Activated T-helper 1 cell treated with anti-CD3 and anti-CD28 coated beads, Interleukin-12 subunit alpha, Interleukin-12 subunit beta, Interleukin-2, Interleukin-4 antibody, amounts not matched to agents 30 ng/mL and 10 ng/mL and 1 ng/mL, durations not matched to agents 14 hours and 24 hours and 36 hours (primary cell): ENCODE data around the gene PAH. TPM values are rescaled to one million over a fixed set of nuclear protein-coding genes. Genes with fewer than 3 reads are reported as not detected.

ENCODE experiments used
- DNase-seq: peaks from one replicate; pipeline ENCODE4 v3.0.0; 2021; ENCODE audit warnings: low spot score
- H3K27ac Mint-ChIP-seq: one replicate; pipeline ENCODE4 v1.8.0; 2021; ENCODE audit warnings: mild to moderate bottlenecking, mixed read lengths
- H3K27me3 Mint-ChIP-seq: one replicate; pipeline ENCODE4 v1.8.0; 2022; ENCODE audit warnings: mild to moderate bottlenecking, moderate library complexity, mixed read lengths; ENCODE audit not compliant: insufficient read depth
- H3K36me3 Mint-ChIP-seq: one replicate; pipeline ENCODE4 v1.8.0; 2021; ENCODE audit warnings: low read depth, mixed read lengths
- H3K4me1 Mint-ChIP-seq: one replicate; pipeline ENCODE4 v1.8.0; 2021; ENCODE audit warnings: low read depth, mixed read lengths
- H3K4me3 Mint-ChIP-seq: one replicate; pipeline ENCODE4 v1.8.0; 2021; ENCODE audit warnings: mild to moderate bottlenecking, moderate library complexity, mixed read lengths
- H3K9me3 Mint-ChIP-seq: one replicate; pipeline ENCODE4 v1.8.0; 2021; ENCODE audit warnings: mixed read lengths
- intact Hi-C: fragments of 100-400 bp; cut with micrococcal nuclease; formaldehyde crosslinking; loops from one replicate; pipeline ENCODE4 v1.15.1; 2024
- total RNA-seq: library from RNA; stranded (reverse); gene quantifications from 2 replicates; pipeline ENCODE4 v1.2.3, GENCODE V29; 2022

PAH gene
- total RNA-seq, 1 donor from 2014 or later = not detected

DNA sequence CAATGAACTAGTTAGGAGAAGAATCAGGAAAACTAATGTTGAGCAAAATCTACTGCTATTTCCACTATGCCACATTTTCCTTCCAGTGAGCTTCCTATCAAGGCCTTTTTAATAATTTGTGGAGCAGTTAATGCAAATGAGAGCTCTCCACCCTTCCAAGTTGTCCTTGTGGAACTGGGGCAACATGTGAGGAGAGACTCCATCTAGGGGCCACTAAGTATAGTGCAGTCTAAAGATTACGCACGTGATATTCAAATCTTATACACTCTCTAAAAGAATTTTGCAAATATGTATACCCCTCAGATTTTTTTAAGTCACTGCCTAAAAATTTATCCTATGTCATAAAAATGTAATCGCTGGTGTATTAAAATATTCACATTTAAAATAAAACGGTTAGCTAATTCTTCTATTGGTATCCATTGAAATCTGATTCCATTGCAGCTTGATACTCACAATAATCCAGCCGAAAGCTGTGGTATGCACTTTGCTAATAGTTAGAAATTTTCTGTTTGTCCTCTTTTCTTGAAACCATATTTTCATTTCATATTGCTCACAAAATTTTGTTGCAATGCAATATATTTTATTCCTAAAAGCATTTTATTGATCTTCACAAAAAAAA, 100.1 kb downstream of the PAH start:
- Mint-ChIP-seq H3K27me3 (peaks cover 3% of the 10 kb centered on the region), H3K9me3 (no peaks in the 10 kb centered on the region), H3K4me1 (no peaks in the 10 kb centered on the region), H3K4me3 (no peak overlapping the region), H3K36me3 (no peaks in the 10 kb centered on the region), H3K27ac (no peak overlapping the region)
- intact Hi-C loops = loop anchor here (1.0 to 2.0 kb wide), 2 partner anchors 878 to 900 kb away; no protein-coding TSS in a partner anchor
- DNase-seq = no peak

DNA sequence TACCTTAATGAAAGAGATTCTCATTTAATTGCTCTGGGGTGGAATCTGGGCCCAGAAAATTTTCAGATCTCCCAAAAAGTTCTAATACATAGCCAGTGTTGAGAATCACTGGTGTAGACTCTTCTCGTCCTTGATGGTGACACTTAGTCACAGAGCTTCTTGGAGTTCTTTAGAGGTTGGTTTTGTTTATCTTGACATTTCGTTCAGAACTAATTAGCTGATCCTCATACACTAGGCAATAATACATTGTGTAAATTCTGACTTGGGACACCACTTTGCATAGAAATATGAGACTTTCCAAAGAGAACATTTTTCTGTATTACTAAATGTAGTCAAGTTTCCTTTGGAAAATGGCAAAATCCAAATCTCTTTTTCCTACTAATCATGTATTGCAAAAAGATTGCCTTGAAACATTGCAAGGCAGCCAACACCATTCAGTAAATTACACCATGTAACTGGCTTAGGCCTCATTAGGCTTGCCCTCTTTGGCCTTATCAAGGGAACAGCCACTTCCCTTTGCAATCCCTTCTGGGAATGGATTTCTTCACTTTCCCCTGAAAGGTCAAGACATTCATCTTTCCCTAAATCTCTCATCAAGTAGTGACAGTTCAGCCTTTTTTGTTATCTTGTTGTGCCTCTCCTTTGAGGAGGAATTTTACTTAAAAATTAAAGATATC, 102.2 kb downstream of the PAH start:
- Mint-ChIP-seq H3K4me3 (no peak overlapping the region), H3K4me1 (no peaks in the 10 kb centered on the region), H3K36me3 (no peaks in the 10 kb centered on the region), H3K27me3 (peaks cover 5% of the 10 kb centered on the region), H3K9me3 (no peaks in the 10 kb centered on the region), H3K27ac (no peak overlapping the region)
- no peak for DNase-seq
- intact Hi-C loops = no loop called here

DNA sequence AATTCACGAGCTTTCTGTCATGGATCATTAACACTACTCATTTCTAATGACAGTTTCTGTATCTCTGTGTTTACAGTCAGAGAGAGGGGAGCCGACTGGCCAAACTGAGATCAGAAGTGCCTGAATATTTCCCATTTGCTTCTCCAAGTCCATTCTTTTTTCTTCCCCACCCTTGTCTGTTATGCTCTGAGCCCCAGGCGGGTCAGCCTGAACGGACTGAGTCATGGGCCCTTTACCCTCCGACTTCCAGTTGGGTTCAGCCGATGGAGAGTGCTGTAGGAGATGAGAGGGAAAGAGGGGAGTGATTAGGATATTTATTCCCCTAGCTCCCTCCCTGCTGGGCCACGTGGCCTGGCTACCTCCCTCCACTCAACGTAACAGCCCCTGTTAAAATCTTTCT, 104.7 kb downstream of the PAH start:
- H3K36me3 Mint-ChIP-seq = no peaks in the 10 kb centered on the region
- intact Hi-C loops = no loop called here

DNA sequence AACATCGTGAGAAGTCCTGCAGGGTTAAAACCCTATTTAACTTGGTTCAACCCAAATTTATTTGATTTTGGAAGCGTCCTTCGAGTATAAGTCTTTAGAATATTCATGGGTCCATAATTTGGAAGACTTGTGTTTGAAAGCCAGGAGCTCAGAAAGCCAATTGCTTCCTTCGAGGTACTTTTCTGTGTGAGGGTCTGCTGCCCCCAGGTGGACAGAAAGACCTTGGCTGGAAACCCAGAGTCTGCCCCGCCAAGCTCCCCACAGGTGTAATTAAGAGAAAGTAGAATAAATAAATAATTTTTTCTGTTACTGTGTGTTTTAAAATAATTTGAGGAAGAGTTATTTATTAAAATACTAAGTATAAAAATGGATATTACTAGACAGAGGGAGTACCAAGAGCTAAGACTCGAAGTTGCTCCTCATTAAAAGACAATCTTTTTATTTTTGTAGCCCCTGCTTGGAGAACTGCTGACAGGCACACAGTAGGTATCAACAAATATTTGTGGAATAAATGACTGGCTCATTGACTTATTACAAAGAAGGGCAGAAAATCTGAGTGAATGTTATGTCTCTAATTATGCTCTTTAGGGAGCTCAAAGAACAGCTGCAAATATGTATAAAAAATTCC, 105.8 kb downstream of the PAH start:
- H3K36me3 Mint-ChIP-seq = no peaks in the 10 kb centered on the region
- H3K9me3 Mint-ChIP-seq = no peaks in the 10 kb centered on the region
- H3K4me1 Mint-ChIP-seq = no peaks in the 10 kb centered on the region
- no peak overlapping the region for H3K4me3 Mint-ChIP-seq
- DNase-seq = no peak
- no peak overlapping the region for H3K27ac Mint-ChIP-seq
- H3K27me3 Mint-ChIP-seq = peaks cover 5% of the 10 kb centered on the region
- intact Hi-C loops = loop anchor here (1.0 kb wide), 1 partner anchor 894 kb away; no protein-coding TSS in a partner anchor

More for the DNA sequence above, 104.7 kb downstream of the PAH start:
- H3K27ac Mint-ChIP-seq = no peak overlapping the region
- DNase-seq = no peak
- H3K27me3 Mint-ChIP-seq = peaks cover 5% of the 10 kb centered on the region
- H3K4me3 Mint-ChIP-seq = no peak overlapping the region
- H3K4me1 Mint-ChIP-seq = no peaks in the 10 kb centered on the region
- no peaks in the 10 kb centered on the region for H3K9me3 Mint-ChIP-seq

DNA sequence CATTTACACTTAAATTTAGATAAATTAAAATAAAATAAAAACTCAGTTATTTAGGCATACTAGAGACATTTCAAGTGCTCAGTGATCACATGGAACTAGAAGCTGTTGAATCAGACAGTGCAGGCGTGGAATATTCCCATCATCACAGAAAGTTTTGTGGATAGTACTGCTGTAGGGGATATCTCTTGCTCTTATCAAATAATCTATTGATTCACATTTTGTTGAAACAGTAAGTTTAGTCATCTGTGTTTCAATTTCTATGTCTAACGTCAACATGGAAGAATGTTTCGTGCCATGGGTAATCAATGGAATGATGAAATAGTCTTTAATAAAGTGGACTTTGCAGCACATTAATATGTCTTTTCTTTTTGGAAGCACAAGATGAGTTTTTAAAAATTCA, 108.6 kb downstream of the PAH start:
- DNase-seq = no peak
- no peaks in the 10 kb centered on the region for H3K4me1 Mint-ChIP-seq
- no peaks in the 10 kb centered on the region for H3K36me3 Mint-ChIP-seq
- no peak overlapping the region for H3K27ac Mint-ChIP-seq
- H3K27me3 Mint-ChIP-seq = peaks cover 5% of the 10 kb centered on the region
- no peak overlapping the region for H3K4me3 Mint-ChIP-seq
- H3K9me3 Mint-ChIP-seq = no peaks in the 10 kb centered on the region
- intact Hi-C loops = no loop called here

DNA sequence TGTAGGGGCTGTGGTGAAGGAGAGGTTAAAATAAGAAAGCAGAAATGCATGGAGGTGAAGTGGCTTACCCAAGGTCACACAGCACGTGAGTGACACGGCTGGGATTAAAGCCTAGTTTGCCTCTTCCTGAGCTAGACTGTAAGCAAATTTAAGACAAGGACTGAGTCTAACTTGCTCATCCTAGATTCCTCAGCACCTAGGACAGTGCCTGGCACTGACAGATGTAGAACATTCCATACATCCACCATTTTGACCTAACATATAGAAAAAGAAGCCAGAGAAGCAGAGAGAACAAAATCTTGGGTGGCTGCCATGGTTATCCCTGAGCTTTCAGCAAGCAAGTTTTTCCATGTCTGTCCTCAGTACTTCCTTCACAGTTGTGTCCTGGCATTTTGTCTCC, 110.5 kb downstream of the PAH start:
- no peak for DNase-seq
- no peak overlapping the region for H3K4me3 Mint-ChIP-seq
- intact Hi-C loops = no loop called here
- no peaks in the 10 kb centered on the region for H3K4me1 Mint-ChIP-seq
- H3K9me3 Mint-ChIP-seq = no peaks in the 10 kb centered on the region
- no peaks in the 10 kb centered on the region for H3K36me3 Mint-ChIP-seq
- no peaks in the 10 kb centered on the region for H3K27me3 Mint-ChIP-seq
- no peak overlapping the region for H3K27ac Mint-ChIP-seq

DNA sequence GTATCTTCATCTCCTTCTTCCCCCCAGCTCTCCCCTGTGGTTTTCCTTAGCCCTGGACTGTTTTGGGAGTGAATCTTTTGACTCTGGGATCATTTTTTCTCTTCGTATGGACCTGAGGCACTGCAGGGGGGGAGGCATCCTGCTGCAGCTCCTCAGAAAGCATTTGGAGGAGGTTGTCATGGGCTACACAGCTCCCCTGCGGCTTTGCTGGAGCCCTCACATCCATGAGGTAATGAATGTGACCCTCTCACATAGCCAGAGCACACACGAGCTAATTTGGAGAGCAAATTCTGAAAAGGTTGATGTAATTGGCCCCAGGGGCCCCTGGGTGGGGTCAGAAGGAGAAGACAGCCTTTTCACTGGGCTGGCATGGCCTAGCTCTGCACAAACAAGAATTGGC, 110.9 kb downstream of the PAH start:
- no peak for DNase-seq
- Mint-ChIP-seq H3K27ac (no peak overlapping the region), H3K9me3 (no peaks in the 10 kb centered on the region), H3K36me3 (no peaks in the 10 kb centered on the region), H3K4me3 (no peak overlapping the region), H3K27me3 (no peaks in the 10 kb centered on the region), H3K4me1 (no peaks in the 10 kb centered on the region)
- intact Hi-C loops = no loop called here

DNA sequence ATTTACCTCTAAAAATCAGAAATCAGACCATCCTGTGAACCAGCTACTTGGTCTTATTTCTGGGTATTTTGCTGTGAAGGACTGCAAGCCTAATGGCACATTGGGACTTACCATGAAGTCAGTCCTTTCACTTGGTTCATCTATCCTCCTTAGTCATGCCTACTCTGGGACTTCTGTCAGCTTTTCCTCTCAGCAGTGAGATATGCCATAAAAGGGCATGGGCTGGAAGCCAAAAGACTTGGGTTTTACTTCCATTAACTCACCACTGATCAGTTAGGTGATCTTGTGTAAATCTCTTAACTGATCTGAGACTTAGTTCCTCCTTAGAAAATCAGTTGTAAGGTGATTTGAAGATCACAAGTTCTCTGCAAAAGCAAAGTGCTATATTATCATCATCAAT, 116.5 kb downstream of the PAH start:
- no peaks in the 10 kb centered on the region for H3K36me3 Mint-ChIP-seq
- no peak overlapping the region for H3K4me3 Mint-ChIP-seq
- no peak for DNase-seq
- intact Hi-C loops = no loop called here
- H3K4me1 Mint-ChIP-seq = no peaks in the 10 kb centered on the region
- H3K9me3 Mint-ChIP-seq = no peaks in the 10 kb centered on the region
- H3K27ac Mint-ChIP-seq = no peak overlapping the region
- H3K27me3 Mint-ChIP-seq = peaks cover 2% of the 10 kb centered on the region

DNA sequence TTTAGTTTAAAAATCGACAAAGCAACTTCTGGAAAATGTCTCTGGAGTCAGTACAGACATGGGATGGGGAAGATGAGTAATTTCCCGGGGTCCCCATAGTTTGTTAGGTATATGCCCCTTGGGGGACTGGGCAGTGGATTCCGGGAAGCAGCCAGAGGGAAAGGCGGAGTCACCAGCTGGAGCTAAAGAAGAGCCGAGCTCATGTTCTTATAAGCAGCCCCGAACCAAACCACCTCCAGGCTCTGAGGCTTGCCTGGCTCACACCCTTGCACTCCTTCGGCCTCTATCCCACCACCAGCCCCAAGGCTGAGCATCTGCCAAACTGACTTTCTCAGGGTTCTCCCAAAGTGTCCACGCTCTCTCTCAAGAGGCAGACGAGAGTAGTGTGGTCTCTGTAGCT, 117.8 kb downstream of the PAH start:
- H3K27ac Mint-ChIP-seq = no peak overlapping the region
- peaks cover 2% of the 10 kb centered on the region for H3K27me3 Mint-ChIP-seq
- intact Hi-C loops = no loop called here
- no peaks in the 10 kb centered on the region for H3K4me1 Mint-ChIP-seq
- no peak for DNase-seq
- no peaks in the 10 kb centered on the region for H3K9me3 Mint-ChIP-seq
- no peak overlapping the region for H3K4me3 Mint-ChIP-seq
- H3K36me3 Mint-ChIP-seq = no peaks in the 10 kb centered on the region

DNA sequence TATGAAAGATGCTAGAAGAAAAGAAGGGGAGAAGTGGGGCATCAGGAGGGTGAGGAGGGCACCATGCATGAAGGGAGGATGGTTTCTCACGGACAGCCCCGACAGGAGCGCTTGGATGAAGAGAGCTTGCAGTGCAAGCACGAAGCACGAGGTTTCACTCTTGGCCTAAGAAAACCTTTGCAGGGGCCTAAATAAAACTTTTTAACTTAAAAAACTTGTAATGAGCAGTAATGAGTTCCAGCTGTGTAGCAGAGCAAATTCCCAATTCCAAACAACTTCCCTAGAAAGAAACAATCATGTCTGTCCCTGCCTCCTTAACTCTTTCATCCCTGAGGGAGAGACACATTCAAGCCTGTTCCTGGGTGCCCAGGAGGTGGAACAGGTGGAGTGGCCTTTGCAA, 119.5 kb downstream of the PAH start:
- Mint-ChIP-seq H3K27me3 (peaks cover 2% of the 10 kb centered on the region), H3K4me3 (no peak overlapping the region), H3K4me1 (no peaks in the 10 kb centered on the region), H3K27ac (no peak overlapping the region), H3K9me3 (no peaks in the 10 kb centered on the region), H3K36me3 (no peaks in the 10 kb centered on the region)
- intact Hi-C loops = no loop called here
- no peak for DNase-seq

DNA sequence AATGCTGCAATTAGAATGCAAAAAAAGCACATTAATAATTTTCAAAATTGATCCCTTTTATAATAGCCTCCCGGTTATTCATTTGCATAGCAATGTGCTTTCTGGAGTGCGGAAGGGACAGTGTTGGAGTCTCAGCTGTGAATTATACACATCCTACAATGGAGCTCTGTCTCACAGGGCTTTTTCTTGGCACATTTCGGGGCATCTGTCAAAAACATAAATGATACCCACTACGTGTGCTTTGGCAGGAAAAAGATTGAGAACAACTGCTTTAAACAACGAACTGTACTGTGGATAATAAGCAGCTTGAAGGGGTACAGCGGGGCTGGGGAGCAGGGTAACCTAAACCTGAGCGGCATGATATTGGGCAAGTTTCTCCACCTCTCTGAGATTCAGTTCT, 123.1 kb downstream of the PAH start:
- peaks cover 2% of the 10 kb centered on the region for H3K27me3 Mint-ChIP-seq
- H3K27ac Mint-ChIP-seq = no peak overlapping the region
- no peaks in the 10 kb centered on the region for H3K36me3 Mint-ChIP-seq
- no peak for DNase-seq
- H3K4me3 Mint-ChIP-seq = no peak overlapping the region
- intact Hi-C loops = no loop called here
- H3K4me1 Mint-ChIP-seq = no peaks in the 10 kb centered on the region
- H3K9me3 Mint-ChIP-seq = no peaks in the 10 kb centered on the region
